Measurements from ENCODE around the gene TTC7B.

TTC7B gene

DNA sequence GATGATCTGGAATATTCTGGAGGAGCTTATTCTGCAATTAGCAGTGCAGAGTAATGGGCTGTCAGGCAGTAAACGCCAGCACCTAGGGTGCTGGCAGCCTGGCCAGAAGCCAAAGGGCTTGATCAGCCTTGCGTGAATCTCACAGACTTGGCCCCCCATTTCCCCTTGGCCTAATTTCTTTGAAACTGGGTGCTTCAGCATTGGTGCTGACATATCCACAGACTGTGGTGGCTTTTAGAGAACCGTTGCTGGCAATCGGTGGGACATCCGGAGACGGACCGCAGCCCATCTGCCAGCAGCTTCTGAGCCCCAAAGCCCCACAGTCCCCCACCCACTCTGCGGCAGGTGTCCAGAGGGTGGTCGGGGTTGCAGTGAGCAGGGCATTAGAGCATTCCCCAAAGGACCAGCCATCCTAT lies 262.3 kb downstream of the TTC7B start:
- TF ChIP-seq, protein P1, sequence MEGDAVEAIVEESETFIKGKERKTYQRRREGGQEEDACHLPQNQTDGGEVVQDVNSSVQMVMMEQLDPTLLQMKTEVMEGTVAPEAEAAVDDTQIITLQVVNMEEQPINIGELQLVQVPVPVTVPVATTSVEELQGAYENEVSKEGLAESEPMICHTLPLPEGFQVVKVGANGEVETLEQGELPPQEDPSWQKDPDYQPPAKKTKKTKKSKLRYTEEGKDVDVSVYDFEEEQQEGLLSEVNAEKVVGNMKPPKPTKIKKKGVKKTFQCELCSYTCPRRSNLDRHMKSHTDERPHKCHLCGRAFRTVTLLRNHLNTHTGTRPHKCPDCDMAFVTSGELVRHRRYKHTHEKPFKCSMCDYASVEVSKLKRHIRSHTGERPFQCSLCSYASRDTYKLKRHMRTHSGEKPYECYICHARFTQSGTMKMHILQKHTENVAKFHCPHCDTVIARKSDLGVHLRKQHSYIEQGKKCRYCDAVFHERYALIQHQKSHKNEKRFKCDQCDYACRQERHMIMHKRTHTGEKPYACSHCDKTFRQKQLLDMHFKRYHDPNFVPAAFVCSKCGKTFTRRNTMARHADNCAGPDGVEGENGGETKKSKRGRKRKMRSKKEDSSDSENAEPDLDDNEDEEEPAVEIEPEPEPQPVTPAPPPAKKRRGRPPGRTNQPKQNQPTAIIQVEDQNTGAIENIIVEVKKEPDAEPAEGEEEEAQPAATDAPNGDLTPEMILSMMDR (IDR thresholded peaks at IDR 0.05; ENCODE audit: borderline replicate concordance, insufficient read depth, low read depth, low read length) = no peak
- no peak overlapping the region for H3K4me3 ChIP-seq (ENCODE audit: low read depth, low read length)

GRCh38 chr14:90553298-90553920 lies 262.8 kb downstream of the TTC7B start:
- H3K4me3 ChIP-seq (ENCODE audit: low read depth, low read length) = no peak overlapping the region
- TF ChIP-seq, protein P1 (IDR thresholded peaks at IDR 0.05; ENCODE audit: borderline replicate concordance, insufficient read depth, low read depth, low read length) = no peak

- no peak overlapping the region for H3K4me3 ChIP-seq (ENCODE audit: low read depth, low read length)
- TF ChIP-seq, protein P1 (IDR thresholded peaks at IDR 0.05; ENCODE audit: borderline replicate concordance, insufficient read depth, low read depth, low read length) = no peak
These were observed 263.5 kb downstream of the TTC7B start for GRCh38 chr14:90552465-90553297.

DNA sequence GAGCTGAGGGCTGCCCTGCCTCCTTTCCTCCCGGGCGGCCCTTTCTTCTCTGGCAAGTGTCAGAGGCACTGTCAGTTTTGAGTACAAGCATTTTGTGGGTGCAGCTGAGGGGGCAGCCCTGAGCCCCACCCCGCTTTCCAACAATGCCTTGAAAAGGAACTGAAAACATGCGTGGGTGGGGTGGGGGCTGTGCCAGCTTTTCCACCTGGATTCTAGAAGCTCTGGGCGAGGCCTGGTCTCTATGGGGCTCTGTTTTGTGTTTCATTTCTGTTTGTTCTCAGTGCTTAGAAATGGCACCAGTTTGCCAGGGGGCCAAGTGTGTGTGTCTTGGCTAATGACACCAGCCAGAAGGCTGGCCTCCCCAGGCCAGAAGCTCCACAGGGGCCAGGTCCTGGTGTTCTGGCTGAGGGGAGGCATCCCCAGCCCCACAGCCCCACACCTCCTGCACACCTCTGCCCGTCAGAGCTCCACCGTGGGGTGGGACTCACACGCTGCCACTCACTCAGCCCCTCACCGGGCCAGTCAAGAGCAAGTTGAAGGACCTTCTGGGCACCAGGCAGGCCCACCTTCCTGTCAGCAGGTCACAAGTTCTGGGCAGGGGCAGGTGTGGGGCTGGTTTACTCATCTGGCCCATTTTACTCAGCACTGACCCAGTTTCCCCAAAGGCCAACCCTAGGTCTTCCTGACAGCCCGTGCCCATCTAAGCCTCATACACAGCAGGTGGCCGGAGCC lies 264.3 kb downstream of the TTC7B start:
- no peak overlapping the region for H3K4me3 ChIP-seq (ENCODE audit: low read depth, low read length)
- TF ChIP-seq, protein P1 (IDR thresholded peaks at IDR 0.05; ENCODE audit: borderline replicate concordance, insufficient read depth, low read depth, low read length) = no peak

DNA sequence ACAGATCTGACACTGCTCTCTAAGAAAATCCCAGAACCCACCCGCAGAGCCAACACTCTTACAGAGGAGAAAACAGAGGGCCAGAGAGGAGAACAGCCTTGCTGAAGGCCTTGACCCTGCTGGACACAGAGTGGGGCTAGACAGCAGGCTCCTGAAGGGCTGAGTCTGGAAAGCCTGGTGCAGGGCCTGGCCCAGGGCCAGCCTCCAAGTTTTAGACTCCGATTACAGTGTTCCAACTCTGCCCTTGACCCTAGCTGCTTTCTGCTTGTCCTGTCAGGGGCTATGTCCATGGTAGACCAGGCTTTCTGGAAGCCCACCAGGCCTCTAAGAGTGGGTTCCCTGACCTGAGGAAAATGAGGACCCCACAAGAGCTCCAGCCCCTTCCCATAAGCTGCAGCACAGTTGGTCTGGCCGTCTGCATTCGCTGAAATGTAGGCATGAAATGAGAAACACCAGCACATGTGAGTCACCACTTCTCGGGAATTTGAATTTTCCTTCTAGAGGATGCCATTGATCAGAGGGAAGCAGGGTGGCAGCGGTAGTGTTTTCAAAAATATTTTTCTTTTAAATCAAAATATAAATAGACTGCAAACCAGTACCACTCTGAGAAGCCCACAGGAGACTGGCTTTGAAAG lies 265.0 kb downstream of the TTC7B start:
- no peak overlapping the region for H3K4me3 ChIP-seq (ENCODE audit: low read depth, low read length)
- TF ChIP-seq, protein P1 (IDR thresholded peaks at IDR 0.05; ENCODE audit: borderline replicate concordance, insufficient read depth, low read depth, low read length) = no peak

DNA sequence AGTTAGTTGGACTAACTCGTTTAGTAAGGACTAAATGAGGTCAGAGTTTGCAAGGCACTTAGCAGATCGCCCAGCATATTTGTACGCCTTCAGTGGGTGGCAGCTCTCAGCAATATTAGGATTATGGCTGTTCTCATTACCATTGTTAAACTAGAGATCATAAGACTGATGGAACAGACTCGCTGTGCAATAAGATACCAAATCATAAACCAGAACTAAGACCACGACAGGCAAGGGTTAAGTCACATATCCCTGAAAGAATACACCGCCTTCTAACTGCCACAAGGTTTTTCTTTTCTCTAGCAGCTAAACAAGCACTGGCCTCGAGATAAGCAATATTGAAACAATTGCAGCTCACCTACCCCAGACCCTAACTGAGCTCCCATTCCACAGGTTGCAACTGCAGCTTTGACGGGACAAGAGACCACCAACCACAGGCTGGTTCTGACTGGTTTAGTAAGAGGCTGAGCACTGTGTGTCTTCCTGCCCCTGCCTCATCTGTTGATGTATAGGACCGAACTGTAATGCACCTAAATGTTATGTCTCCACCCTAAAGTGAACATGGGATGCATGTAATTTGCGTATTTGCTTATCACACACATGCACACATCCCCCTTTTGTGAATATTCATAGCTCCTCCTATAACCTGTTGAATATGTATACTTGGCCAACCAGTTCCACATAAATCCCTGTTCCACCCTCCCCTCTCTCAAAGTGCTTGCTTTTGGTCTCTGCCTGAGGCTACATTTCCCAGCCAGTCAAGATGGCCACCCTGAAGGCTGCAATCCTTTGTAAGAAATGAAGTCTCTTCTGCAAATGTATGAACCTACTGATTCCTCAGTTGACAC lies 266.2 kb downstream of the TTC7B start:
- TF ChIP-seq, protein P1 (IDR thresholded peaks at IDR 0.05; ENCODE audit: borderline replicate concordance, insufficient read depth, low read depth, low read length) = no peak
- H3K4me3 ChIP-seq (ENCODE audit: low read depth, low read length) = no peak overlapping the region
